ENCODE measurements around the gene FOXRED1. TPM values are rescaled to one million over a fixed set of nuclear protein-coding genes. Genes with fewer than 3 reads are reported as not detected.

Gene FOXRED1
- total RNA-seq: 12.5 and 22.5 TPM in 2 replicates

GRCh38 chr11:126268708-126269579 lies at the start of gene FOXRED1, which contains the start of gene SRPRA:
TSS of gene FOXRED1 (plus strand) at chr11:126269154. CDS start at chr11:126269207, 53 bp downstream.
TSS of gene SRPRA (minus strand) at chr11:126268895. CDS start at chr11:126268804, 91 bp downstream.

DNA sequence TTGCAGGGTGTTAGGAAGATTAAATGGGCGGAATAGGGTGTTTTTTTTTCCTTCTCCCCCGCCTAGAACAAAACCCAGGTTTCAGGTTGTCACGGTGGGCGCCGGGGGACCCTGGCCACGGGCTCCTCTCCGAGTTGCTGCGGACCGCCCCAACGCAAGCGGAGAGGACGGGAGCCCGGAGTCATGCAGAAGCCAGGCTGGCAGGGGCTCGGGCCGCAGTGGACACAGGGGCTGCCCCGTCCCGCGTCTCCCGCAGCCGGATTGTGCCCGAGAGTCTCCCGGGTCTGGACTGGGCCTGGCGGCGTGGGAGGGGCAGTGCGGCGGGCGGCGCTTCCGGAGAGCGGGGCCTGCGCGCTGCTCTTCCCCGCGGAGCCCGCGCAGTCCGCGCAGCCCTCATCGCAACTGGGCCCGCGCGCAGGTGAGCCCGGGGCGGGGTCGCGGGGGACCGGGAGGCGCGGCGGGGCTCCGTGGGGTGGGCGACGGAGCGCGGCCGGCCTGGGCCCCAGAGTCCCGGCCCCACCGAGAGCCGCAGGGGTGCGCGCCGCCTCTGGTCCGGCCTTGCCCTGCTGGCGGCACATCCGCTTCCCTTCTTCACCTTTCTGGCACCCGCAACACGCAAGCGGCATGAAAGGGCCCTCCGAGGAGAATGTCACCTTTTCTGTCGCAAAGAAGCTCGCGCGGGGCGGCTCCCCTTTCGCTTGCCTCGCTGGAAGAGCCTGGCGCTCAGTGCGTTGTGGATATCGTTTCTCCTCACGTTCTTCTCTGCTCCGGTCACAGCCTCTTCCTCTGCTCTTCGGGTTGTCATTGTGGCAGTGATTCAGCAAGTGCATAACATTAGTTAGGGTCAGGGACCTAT lies 14.0 kb downstream of the FOXRED1 start, which contains the start of gene TIRAP:
TSS of gene TIRAP (plus strand) at position 358 of the 856 bp plus-strand sequence. CDS start 7,802 bp downstream, outside the sequence.

GRCh38 chr11:126303623-126304456 lies 34.9 kb downstream of the FOXRED1 start, which contains the start of gene DCPS:
TSS of gene DCPS (plus strand) at chr11:126304060. CDS start at chr11:126304081, 21 bp downstream.

Small RNA genes lying within 50 kb of the gene (small RNA-seq; reads per million reads assigned to genes)
- not detected for gene RN7SL351P (ENCODE audit: low replicate concordance)

Other genes with a start within 250 kb of the FOXRED1 start
- gene CDON, start 206.3 kb upstream of the FOXRED1 start, total RNA-seq: 1.7 and 3.3 TPM in 2 replicates
- 23.4 and 26.6 TPM in 2 replicates for gene RPUSD4, start 57.5 kb upstream of the FOXRED1 start, total RNA-seq
- 22.5 and 41.8 TPM in 2 replicates for gene FAM118B, start 57.4 kb upstream of the FOXRED1 start, total RNA-seq
- 150 and 222 TPM in 2 replicates for gene SRPRA, start 259 bp upstream of the FOXRED1 start, total RNA-seq
- 7.2 and 9.7 TPM in 2 replicates for gene TIRAP, start 13.9 kb downstream of the FOXRED1 start, total RNA-seq
- 17.1 and 20.8 TPM in 2 replicates for gene DCPS, start 34.9 kb downstream of the FOXRED1 start, total RNA-seq
- gene ST3GAL4, start 86.5 kb downstream of the FOXRED1 start, total RNA-seq: 21.0 and 46.1 TPM in 2 replicates

All from placental pericyte (primary cell).